ENCODE results near the gene NEMP1.
"Not testable (repeated sequence)": the region's sequence is repeated elsewhere in the genome, so short reads cannot be mapped to it uniquely, and the experiment has no call there.

Gene NEMP1

GRCh38 chr12:57078519-57079404 lies at the start of gene NEMP1:
TSS of gene NEMP1 (minus strand) at chr12:57078791. CDS start at chr12:57078745, 46 bp downstream.
- peak; percentile 100 for DNase-seq (ENCODE audit: low read depth, low spot score)

- DNase-seq (ENCODE audit: low read depth, low spot score): peak; percentile 86
Observed at GRCh38 chr12:57127726-57128518, 49.3 kb upstream of the NEMP1 start, which contains the start of gene LRP1. TSS of gene LRP1 (plus strand) at chr12:57128483. CDS start at chr12:57128965, 482 bp downstream.

- peak; percentile 87 for DNase-seq (ENCODE audit: low read depth, low spot score)
Observed at GRCh38 chr12:57127101-57127725, 48.6 kb upstream of the NEMP1 start.

- peak; percentile 59 for DNase-seq (ENCODE audit: low read depth, low spot score)
Observed at GRCh38 chr12:57126561-57126960, 48.0 kb upstream of the NEMP1 start.

- DNase-seq (ENCODE audit: low read depth, low spot score): no peak
Observed at GRCh38 chr12:57126061-57126460, 47.5 kb upstream of the NEMP1 start.

- peak; percentile 83 for DNase-seq (ENCODE audit: low read depth, low spot score)
Observed at GRCh38 chr12:57124261-57124877, 45.8 kb upstream of the NEMP1 start.

- no peak for DNase-seq (ENCODE audit: low read depth, low spot score)
Observed at GRCh38 chr12:57123813-57124212, 45.2 kb upstream of the NEMP1 start.

GRCh38 chr12:57120718-57121117 lies 42.1 kb upstream of the NEMP1 start:
- DNase-seq (ENCODE audit: low read depth, low spot score): not testable (repeated sequence)

- no peak for DNase-seq (ENCODE audit: low read depth, low spot score)
Observed at GRCh38 chr12:57119294-57120085, 40.9 kb upstream of the NEMP1 start.

GRCh38 chr12:57118711-57119271 lies 40.2 kb upstream of the NEMP1 start:
- no peak for DNase-seq (ENCODE audit: low read depth, low spot score)

GRCh38 chr12:57116580-57117281 lies 38.1 kb upstream of the NEMP1 start:
- DNase-seq (ENCODE audit: low read depth, low spot score): no peak

- DNase-seq (ENCODE audit: low read depth, low spot score): no peak
Observed at GRCh38 chr12:57112492-57113294, 34.1 kb upstream of the NEMP1 start.

- peak; percentile 72 for DNase-seq (ENCODE audit: low read depth, low spot score)
Observed at GRCh38 chr12:57111031-57111734, 32.6 kb upstream of the NEMP1 start, which contains the start of gene STAT6. TSS of gene STAT6 (minus strand) at chr12:57111362. CDS start at chr12:57108278, 3,084 bp downstream.

GRCh38 chr12:57110104-57111030 lies 31.8 kb upstream of the NEMP1 start:
- DNase-seq (ENCODE audit: low read depth, low spot score): peak; percentile 90

GRCh38 chr12:57109207-57110103 lies 30.9 kb upstream of the NEMP1 start:
- no peak for DNase-seq (ENCODE audit: low read depth, low spot score)

Data from ELF-1 (cell line).